HEK293T (cell line): ENCODE data around the gene S1PR2.

ENCODE experiments used
- CTCF ChIA-PET: fragments of 350-600 bp; formaldehyde crosslinking; extraction: SDS; loops from one replicate; lab custom pipeline; 2021; ENCODE audit warnings: antibody characterized with exemption, inconsistent platforms; lab: Yijun Ruan, JAX
- POLR2A ChIA-PET: fragments of 350-600 bp; formaldehyde crosslinking; extraction: SDS; loops from one replicate; lab custom pipeline; 2020; ENCODE audit warnings: antibody characterized with exemption, inconsistent platforms; lab: Yijun Ruan, JAX
- DNase-seq: peaks from one replicate; pipeline ENCODE4 v3.0.0; 2012; ENCODE audit warnings: mixed read lengths; ENCODE audit errors: extremely low spot score
- ARNT ChIP-seq: fragments of 450-650 bp; IDR thresholded peaks from 2 replicates; pipeline ENCODE4 v1.6.1; 2017; ENCODE audit warnings: mild to moderate bottlenecking
- BHLHE40 ChIP-seq: fragments of 450-650 bp; IDR thresholded peaks from 2 replicates; pipeline ENCODE4 v1.6.1; 2016; ENCODE audit warnings: mild to moderate bottlenecking, moderate library complexity, borderline replicate concordance
- CTBP1 ChIP-seq: fragments of 450-650 bp; IDR thresholded peaks from 2 replicates; pipeline ENCODE4 v1.6.1; 2016; ENCODE audit warnings: borderline replicate concordance
- ELF4 ChIP-seq: fragments of 450-650 bp; IDR thresholded peaks from 2 replicates; pipeline ENCODE4 v1.6.1; 2017; ENCODE audit warnings: antibody characterized with exemption
- FOXA1 ChIP-seq: fragments of 450-650 bp; IDR thresholded peaks from 2 replicates; pipeline ENCODE4 v1.6.1; 2016; ENCODE audit warnings: mild to moderate bottlenecking
- FOXK2 ChIP-seq: fragments of 450-650 bp; IDR thresholded peaks from 2 replicates; pipeline ENCODE4 v1.6.1; 2016; ENCODE audit warnings: mild to moderate bottlenecking
- FOXM1 ChIP-seq: fragments of 450-650 bp; IDR thresholded peaks from 2 replicates; pipeline ENCODE4 v1.6.1; 2017; ENCODE audit warnings: mild to moderate bottlenecking, borderline replicate concordance
- HDGF ChIP-seq: fragments of 450-650 bp; IDR thresholded peaks from 2 replicates; pipeline ENCODE4 v1.6.1; 2017; ENCODE audit warnings: antibody characterized with exemption, borderline replicate concordance
- L3MBTL2 ChIP-seq: fragments of 450-650 bp; conservative IDR thresholded peaks from 2 replicates; pipeline ENCODE4 v1.6.1; 2016; ENCODE audit warnings: mild to moderate bottlenecking
- LEF1 ChIP-seq: fragments of 450-650 bp; IDR thresholded peaks from 2 replicates; pipeline ENCODE4 v1.6.1; 2017; ENCODE audit warnings: mild to moderate bottlenecking, borderline replicate concordance
- NFRKB ChIP-seq: fragments of 450-650 bp; IDR thresholded peaks from 2 replicates; pipeline ENCODE4 v1.6.1; 2016; ENCODE audit warnings: mild to moderate bottlenecking, moderate library complexity
- SP1 ChIP-seq: fragments of 450-650 bp; IDR thresholded peaks from 2 replicates; pipeline ENCODE4 v1.6.1; 2017
- SUZ12 ChIP-seq: fragments of 450-650 bp; IDR thresholded peaks from 2 replicates; pipeline ENCODE4 v1.6.1; 2016; ENCODE audit warnings: mild to moderate bottlenecking
- TARDBP ChIP-seq: fragments of 450-650 bp; IDR thresholded peaks from 2 replicates; pipeline ENCODE4 v1.6.1; 2016
- ZNF384 ChIP-seq: fragments of 450-650 bp; IDR thresholded peaks from 2 replicates; pipeline ENCODE4 v1.6.1; 2016
- TF ChIP-seq, protein P1 (sequence below): fragments of 450-650 bp; IDR thresholded peaks from 2 replicates; pipeline ENCODE4 v1.6.1; 2016

The S1PR2 gene

DNA sequence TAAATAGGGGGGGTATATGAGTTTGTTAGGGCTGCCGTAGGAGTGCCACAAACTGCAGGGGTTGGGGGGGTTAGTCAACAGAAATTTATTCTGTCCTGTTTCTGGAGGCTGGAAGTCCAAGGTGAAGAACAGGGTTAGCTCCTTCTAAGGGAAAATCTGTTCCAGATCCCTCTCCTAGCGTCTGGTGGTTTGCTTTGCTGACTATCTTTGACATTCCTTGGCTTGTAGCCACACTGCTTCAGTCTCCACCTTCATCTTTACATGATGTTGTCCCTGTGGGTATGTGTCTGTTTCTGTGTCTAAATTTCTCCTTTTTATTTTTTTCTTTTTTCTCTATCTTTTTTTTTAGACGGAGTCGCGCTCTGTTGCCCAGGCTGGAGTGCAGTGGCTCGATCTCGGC lies 31.6 kb upstream of the S1PR2 start:
- CTCF ChIA-PET, result no interaction called here

DNA sequence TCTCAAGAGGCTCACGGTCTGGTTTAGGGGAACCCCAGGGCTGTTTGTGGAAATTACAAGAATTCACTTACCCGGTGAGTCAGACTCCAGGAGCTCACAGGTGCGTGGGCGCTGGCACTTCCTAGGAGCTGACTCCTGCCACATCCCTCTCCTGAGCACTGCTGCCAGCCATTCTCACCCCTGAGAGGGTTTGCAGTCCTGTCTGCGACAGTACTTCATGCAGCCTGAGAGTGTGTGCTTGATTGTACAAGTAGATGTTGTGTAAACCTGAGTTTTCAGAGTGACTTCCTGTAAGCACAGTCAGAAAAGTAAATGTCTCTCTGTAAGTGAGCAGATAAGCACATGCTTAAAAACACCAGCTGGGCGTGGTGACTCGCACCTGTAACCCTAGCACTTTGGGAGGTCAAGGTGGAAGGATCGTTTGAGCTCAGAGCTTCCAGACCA lies 29.0 kb upstream of the S1PR2 start:
- DNase-seq, result no peak
- CTCF ChIA-PET, result interaction anchor here (0.6 to 4.0 kb wide), 7 partner anchors 10 to 407 kb away, joined by 3 to 48 read pairs (median 3); partner anchors contain the start of gene ICAM5
- TF ChIP-seq TARDBP, result no peak
- POLR2A ChIA-PET, result interaction anchor here (1.0 to 2.2 kb wide), 4 partner anchors 29 to 143 kb away, joined by 4 to 7 read pairs (median 4); partner anchors contain the start of genes CDC37, DNMT1, ICAM5 and TYK2

More for the DNA sequence above, 31.6 kb upstream of the S1PR2 start:
- TF ChIP-seq, protein P1, sequence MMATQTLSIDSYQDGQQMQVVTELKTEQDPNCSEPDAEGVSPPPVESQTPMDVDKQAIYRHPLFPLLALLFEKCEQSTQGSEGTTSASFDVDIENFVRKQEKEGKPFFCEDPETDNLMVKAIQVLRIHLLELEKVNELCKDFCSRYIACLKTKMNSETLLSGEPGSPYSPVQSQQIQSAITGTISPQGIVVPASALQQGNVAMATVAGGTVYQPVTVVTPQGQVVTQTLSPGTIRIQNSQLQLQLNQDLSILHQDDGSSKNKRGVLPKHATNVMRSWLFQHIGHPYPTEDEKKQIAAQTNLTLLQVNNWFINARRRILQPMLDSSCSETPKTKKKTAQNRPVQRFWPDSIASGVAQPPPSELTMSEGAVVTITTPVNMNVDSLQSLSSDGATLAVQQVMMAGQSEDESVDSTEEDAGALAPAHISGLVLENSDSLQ, result no peak
- TF ChIP-seq TARDBP (no peak), L3MBTL2 (no peak), HDGF (no peak)
- POLR2A ChIA-PET, result interaction anchor here (0.7 kb wide), 1 partner anchor 128 kb away, joined by 3 read pairs; no protein-coding TSS in a partner anchor
- no peak for DNase-seq

DNA sequence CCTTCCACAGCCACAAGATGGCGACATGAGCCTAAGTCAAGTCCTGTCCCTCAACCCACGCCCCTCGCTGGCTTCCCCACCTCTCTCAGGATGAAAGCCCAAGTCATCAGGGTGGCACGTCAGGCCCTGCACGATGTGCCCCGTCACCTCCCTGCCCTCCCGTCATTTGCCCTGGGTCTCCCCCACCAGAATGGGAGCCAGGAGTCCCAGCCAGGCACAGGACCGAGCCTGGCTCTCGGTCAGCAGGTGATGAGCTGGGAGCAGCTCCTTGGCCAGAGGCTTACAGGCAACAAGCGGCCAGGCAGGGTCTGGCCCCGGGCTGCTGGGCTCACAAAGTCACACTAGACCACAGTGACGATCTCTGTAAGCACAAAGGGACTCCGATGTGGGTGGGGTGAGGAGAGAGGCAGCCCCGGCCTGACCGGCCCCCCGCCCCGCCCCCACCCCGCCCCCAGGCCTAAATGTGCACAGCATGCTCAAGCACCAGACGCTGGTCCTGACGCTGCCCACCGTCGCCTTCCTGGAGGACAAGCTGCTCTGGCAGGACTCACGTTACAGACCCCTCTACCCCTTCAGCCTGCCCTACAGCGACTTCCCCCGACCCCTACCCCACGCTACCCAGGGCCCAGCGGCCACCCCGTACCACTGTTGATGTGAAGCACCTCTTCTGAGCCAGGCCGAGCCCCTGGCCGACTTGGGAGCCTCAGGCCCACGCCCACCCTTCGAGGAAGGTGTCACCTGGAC lies 28.2 kb upstream of the S1PR2 start:
- ChIA-PET CTCF (interaction anchor here (0.6 to 4.0 kb wide), 17 partner anchors 9 to 177 kb away, joined by 3 to 48 read pairs (median 5); partner anchors contain the start of genes ICAM4, ICAM5 and TYK2), POLR2A (interaction anchor here (0.8 to 2.2 kb wide), 9 partner anchors 8 to 144 kb away, joined by 3 to 7 read pairs (median 4); partner anchors contain the start of genes CDC37, DNMT1, ICAM5 and TYK2)
- TF ChIP-seq SP1 (no peak), L3MBTL2 (no peak), LEF1 (no peak), NFRKB (no peak), ARNT (no peak), FOXK2 (no peak), TARDBP (no peak), BHLHE40 (no peak), SUZ12 (no peak), HDGF (peak; percentile 57; the same call in 1 of the 2 replicates), ELF4 (no peak), FOXM1 (no peak), CTBP1 (no peak)
- TF ChIP-seq, protein P1, result peak; percentile 68
- DNase-seq, result peak; percentile 83

DNA sequence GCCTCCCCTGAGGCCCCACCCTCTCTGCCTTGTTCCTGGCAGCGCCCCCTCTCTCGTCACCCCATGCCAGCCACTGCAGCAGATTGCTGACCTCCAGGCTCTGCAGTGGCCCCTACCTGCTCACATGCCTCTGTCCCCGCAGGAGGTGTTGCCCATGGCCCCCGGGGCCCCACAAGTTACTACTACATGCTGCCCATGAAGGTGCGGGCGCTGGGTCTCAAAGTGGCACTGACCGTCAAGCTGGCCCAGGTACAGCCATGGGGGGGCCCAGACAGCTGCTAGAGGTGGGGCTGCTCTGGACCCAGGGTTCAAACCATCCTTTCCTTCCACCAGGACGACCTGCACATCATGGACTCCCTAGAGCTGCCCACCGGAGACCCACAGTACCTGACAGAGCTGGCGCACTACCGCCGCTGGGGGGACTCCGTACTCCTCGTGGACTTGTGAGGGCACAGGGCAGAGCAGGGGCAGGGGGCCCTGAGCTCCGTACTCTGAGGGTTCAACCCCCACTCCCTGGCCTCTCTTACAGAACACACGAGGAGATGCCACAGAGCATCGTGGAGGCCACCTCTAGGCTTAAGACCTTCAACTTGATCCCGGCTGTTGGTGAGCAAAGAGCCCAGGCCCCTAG lies 27.1 kb upstream of the S1PR2 start:
- no peak for DNase-seq
- ChIA-PET POLR2A (interaction anchor here (0.9 to 1.3 kb wide), 5 partner anchors 8 to 131 kb away, joined by 3 to 5 read pairs (median 4); partner anchors contain the start of genes RAVER1 and TYK2), CTCF (interaction anchor here (0.6 to 4.0 kb wide), 15 partner anchors 8 to 162 kb away, joined by 3 to 48 read pairs (median 5); partner anchors contain the start of genes ICAM4, ICAM5 and TYK2)
- TF ChIP-seq LEF1 (no peak), TARDBP (no peak), CTBP1 (no peak), SP1 (no peak), ELF4 (no peak), FOXK2 (no peak), BHLHE40 (no peak), FOXA1 (no peak), NFRKB (no peak), SUZ12 (no peak), L3MBTL2 (no peak), HDGF (no peak), FOXM1 (no peak)
- TF ChIP-seq, protein P1, result no peak

DNA sequence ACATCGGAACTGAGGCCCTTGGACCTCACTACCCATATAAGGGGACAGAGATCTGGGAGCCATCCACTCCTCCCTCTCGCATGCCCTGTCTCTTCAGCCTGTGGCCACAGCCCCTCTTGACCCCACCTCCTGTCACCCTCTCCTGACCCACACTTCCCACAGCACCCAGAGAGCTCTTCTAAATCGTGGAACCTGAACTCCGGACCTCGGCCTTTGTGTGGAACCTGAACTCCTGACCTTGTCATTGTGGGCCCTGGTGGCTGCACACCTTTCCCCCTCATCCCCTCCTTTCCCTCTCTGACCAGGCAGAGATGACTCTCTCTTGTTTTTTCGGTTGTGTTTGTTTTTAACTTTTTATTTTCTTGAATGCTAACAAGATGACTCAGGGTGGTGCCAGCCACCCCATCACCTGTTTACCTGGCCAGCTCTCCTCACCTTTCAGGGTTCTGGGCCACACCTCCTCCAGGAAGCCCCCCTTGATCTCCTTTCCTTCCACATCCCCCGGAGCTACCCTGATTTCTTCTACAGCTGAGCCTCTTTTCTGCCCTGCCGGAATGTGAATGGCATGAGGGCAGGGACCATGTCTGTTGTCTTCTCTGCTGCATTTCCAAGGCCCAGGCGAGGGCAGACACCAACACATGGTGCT lies 26.0 kb upstream of the S1PR2 start:
- POLR2A ChIA-PET, result interaction anchor here (0.8 kb wide), 1 partner anchor 123 kb away, joined by 4 read pairs; the partner anchor contains the start of gene TYK2
- TF ChIP-seq CTBP1 (no peak), ARNT (no peak), TARDBP (no peak), SP1 (no peak), NFRKB (no peak), ZNF384 (no peak), LEF1 (no peak), FOXM1 (no peak), ELF4 (no peak), BHLHE40 (no peak), L3MBTL2 (no peak), FOXK2 (no peak), SUZ12 (no peak), FOXA1 (no peak), HDGF (no peak)
- TF ChIP-seq, protein P1, result no peak

More for the DNA sequence above, 26.0 kb upstream of the S1PR2 start:
- CTCF ChIA-PET, result interaction anchor here (0.9 kb wide), 1 partner anchor 12 kb away, joined by 3 read pairs; no protein-coding TSS in a partner anchor
- DNase-seq, result no peak
